ENCODE measurements around the gene TMEM121B.
"Not testable (repeated sequence)": the region's sequence is repeated elsewhere in the genome, so short reads cannot be mapped to it uniquely, and the experiment has no call there.

The TMEM121B gene

DNA sequence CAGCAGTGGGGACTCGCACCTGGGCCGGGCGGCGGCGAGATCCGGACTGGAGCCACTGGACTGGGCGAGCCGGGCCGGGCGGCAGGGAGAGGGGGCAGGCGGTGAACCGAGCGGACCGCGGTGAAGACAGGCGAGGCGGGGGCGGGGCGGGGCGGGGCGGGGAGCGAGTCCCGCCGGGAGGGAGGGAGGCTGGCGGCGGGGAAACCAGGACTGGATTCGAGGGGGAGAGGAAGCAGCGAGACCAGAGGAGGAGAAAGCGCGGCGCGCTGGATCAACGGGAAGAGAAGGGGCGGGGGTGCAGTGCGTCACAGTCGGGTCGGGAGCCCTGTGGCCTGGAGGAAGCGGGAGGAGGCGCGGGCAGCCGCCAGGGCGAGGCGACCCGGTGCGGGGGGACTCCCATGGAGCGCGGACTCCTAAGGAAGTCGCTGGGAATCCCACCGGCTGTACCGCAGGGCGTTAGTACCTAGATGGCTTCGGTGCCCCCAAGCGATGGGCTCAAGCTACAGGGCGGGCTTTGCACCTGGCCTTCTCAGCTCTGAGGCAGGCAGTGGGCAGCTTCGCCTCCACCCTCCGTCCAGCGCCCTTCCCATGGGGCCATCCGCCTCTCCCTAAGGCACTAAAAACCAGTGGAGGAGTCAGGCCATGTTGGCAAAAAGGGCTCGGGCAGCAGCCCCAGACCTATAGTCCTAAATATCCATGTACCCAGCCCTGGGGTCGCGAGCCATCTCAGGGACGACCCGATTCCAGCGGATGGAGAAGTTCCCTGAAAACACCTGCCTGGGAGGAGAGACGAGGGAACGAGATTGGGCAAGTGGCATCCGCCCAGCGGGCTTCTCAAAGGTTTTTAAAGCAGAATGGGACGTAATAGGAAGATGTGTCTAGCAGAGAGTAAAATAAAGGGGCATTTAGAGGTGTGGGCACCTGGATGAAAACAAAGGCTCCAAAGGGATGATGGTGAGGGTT is at the start of gene TMEM121B:
TMEM121B (minus strand) TSS at position 128 of the 963 bp plus-strand sequence. CDS start 233 bp downstream, outside the sequence.
- no peak for FAIRE-seq

DNA sequence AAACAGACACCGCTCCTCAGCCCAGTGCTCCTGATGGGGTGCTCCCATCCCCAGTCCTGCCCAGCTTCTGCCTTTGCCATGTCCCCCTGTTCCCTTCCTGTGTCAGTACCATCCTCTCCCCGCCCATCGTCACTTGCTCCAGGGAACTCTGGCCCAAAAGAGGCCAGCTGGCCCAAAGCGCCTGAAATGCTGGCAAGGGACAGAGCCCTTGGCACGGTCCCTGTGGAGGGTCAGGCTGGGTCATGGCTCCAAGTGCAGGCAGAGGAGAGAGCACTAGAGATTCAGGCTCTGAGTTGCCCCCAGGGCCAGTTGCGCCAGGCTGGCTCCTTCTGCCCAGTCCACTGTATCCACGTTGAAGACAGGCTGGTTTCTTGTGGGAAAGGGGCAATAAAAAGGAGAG is 46.3 kb upstream of the TMEM121B start:
- FAIRE-seq: no peak

DNA sequence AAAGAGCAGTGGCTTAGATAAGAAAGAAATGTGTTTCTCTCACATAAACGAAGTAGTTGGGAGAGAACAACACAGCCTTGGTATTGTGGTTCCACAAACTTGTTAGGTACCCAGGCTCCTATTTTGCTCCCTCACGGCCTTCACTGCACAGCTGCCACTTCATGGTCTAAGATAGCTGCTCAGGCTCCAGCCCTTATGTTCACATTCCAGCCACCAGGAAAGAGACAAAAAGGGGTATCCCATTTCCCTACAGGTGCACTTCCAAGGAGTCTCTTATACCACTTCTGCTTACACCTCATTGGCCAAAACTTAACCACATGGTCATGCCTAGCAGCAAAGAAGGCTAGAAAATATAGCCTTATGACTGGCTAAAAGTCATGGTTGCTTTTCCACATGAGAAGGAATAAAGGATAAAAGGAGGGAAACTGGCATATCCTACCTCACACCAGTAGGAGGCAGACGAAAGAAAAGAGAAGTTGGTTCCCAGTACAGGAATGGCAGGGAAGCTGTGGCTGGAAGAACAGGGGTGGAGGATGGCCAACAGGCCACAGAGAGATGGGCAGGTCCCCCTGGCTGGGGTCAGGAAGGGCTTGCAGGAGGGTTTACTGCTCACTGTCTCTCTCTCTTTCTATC is 43.3 kb upstream of the TMEM121B start:
- FAIRE-seq: no peak

DNA sequence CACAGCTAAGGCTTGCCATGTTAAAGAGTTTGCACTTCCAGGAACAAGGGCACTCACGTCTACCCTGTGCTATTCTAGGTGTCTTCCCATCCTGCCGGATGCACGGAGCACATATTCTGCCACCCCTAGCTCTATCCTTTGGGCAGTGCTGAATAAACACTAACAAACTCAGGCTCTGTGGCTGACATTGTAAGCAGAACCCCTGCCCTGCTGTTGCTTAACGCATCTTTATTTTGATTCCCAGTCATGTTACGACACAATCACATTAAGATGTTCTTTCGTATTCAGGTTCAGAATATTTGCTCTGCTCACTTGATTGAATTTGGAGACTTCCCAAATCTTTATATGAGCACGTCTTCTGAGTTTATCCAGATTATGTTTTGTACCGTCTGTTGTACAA is 41.6 kb upstream of the TMEM121B start:
- no peak for FAIRE-seq

DNA sequence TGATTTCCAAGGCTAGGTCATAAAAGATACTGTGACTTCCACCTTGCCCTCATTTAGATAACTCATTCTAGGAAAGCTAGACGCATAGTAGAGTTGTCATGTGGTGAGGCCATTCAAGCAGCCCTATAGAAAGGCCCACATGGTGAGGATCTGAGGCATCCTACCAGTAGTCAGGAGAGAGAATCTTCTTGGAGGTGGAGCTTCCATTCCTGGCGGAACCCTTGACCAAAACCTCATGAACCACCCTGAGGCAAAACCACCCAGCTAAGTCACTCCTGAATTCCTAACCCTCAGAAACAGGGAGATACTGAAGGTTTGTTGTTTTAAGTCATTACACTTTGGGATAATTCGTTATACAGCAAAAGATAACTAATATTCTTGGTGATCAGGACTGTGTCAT is 40.8 kb upstream of the TMEM121B start:
- no peak for FAIRE-seq

DNA sequence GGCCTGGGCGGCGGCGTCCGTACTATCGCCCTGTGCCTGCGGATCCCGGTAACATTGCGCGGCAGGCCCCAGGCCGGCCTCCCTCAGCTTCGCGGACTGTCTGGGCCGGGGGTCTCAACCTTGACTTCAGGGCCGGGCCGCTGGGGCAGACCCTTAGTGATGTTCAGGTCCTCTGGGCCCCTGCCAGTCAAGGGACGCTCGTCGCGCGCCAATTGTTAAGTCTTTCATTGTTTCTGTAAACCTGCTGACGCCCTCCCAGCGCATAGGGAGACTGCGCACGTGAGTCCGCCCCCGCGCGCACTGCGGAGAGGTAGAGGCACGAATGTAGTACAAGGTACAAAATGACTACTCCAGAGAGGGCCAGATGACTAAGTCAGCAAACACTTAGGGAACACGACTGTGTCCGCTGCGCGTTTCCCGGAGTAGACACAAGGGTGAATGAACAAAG is 38.4 kb upstream of the TMEM121B start:
- FAIRE-seq: no peak

DNA sequence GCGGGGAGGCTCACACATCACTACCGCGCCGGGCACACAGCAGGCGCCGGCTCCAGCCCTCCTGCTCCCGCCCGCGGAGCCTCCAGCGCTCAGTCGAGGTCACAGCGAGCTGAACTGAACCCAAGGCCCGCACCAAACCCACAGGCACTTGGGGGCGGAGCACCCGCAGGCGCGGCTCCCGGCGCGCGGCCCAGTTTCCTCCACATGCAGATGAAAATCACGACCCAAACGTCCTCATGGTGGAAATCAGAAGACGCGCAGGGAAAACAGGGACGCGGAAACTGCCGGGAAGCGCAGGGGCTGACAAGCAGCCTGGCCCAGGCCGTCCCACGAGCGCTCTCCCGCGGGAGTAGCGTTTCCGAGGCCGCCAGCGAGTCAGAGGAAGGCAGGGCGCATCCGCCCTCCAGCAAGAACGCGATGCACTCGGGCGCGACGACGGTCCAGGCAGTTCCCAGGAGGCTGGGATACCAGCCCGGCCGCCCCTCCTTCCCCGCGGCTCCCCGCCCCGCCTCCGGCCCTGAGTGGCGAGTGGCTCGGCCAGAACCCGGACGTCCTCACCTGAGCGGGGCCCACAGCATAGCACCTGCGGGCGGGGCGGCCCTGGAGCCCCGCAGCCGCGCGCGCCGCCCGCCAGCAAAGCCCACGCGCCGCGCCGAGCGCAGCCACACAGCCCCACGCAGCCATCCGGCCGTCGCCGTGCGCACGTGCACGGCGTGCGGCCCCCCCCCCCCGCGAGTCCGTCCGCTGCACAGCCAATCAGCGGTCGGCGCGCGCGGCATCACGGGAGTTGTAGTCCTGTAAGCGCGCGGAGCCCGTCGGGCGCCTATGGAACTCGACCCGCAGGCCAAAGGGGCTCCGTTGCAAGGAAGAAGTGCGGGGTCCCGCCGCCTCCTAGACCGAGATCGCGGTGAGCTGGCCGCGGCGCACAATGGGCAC is 37.7 kb upstream of the TMEM121B start, which contains the start of gene HDHD5:
HDHD5 (minus strand) TSS at position 710 of the 936 bp plus-strand sequence; CDS start at position 684, 26 bp downstream.
- no peak for FAIRE-seq

DNA sequence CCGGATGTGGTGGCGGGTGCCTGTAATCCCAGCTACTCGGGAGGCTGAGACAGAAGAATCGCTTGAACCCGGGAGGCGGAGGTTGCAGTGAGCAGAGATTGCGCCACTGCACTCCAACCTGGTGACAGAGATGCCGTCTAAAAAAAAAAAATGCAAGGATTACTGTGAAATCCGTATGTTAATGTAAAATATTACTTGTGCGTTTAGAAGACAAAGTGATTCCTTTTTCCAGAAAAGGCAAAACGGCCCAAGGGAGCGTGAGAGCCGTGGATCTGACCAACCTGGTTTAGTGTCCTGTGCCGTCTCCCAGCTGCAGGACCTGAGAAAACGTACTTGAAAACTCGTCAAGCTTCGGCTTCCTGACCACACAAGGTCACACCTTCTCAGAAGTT is 37.0 kb upstream of the TMEM121B start:
- FAIRE-seq: no peak

DNA sequence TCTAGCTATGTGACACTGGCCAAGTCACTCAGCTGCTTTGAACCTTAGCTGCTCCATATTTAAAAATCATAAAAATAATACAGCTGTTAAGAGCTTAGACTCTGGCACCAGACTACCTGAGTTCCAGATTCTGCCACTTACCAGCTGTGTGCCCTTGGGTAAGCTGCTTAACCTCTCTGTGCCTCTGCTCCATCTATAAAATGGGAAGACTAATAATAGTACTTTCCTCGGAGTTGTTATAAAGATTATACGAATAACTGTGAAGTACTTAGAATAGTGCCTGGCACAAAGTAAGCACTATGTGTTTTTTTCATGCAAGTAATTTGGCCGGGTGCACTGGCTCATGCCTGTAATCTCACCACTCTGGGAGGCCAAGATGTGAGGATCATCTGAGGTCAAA is 36.6 kb upstream of the TMEM121B start:
- no peak for FAIRE-seq

DNA sequence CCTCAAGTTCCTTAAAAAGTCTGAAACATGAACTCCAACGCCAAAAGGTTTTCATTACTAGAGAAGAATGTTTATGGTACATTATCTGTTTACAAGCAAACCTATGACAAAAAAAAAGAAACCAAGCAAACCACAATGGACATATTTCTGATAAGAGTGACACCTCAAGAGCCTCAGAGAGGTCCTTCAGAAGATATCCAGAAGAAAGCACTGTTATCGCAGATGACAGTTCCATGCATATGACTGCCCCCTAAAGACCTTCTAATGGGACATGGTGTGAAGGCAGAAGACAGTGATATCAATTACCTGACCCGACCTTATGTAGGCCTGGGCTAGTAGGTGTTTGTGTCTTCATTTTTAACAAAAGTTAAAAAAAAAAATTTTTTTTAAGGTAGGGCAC is 34.8 kb upstream of the TMEM121B start:
- no peak for FAIRE-seq

DNA sequence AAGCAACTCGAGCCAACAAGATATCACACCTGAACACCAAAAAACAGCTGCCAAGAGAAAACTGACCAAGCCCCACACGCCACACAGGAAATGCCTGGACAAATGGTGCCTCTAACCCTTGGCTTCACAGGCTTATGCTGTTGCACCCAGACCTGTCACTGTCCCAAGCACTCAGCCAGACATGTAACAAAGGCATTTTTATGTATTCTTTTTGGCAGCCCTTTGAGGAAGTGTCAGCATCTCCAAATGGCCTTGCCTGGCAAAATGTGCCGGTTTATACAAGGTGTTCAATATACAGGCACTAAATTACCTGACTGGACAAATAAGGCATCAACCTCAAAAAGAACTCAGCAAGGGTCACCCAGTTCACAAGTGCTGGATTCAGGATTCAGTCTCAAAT is 31.8 kb upstream of the TMEM121B start:
- FAIRE-seq: no peak

DNA sequence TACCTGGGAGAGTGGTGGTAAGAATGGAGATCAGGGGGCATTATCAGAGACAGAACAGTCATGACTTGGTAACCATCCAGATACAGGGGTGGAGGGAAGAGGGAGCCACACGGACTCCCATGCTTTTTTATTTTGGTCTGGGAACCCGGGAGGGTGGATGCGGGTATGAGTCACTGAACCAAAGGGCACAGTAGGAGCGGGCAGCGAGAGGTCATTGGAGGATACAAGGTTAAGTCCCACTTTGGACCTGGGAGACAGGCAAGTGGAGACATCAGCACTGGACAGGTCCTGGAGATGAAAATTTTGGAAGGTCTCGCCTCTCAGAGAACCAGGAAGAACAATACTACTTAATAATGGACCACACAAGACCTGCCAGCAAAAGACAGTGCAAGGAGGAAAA is 31.2 kb upstream of the TMEM121B start:
- FAIRE-seq: no peak

DNA sequence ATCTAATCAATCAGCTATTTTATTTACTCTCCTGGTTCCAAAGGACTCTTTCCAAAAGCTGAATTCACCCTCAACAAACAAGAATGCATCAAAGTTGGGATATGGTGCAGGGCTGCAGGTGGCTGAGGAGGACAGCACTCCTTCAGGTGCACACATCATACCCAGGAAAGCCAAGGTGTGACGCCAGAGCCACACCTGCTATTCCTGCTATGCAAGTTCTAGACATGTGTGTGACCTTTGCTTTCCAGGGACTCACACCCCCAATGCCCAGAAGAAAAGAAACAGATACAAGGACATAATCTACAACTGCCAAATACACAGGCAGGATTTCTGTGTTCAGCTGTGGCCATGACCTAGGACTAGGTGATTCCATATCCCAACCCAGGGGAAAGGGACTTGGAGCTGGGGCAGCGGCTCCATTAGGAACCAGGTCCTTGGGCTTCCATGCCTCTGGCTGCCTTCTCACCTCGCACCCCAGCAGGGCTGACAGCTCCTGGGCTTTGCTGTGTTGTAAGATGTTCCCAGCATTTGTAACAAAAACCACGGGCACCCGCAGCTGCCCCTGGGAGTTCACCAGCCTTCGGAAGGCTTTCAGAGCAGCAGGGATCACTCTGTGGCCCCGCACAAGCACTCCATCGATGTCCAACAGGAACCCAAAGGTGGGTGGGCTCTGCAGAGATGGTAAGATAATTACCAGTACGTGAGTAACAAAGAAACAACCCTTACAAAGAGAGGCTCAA is 28.1 kb upstream of the TMEM121B start:
- FAIRE-seq: no peak

DNA sequence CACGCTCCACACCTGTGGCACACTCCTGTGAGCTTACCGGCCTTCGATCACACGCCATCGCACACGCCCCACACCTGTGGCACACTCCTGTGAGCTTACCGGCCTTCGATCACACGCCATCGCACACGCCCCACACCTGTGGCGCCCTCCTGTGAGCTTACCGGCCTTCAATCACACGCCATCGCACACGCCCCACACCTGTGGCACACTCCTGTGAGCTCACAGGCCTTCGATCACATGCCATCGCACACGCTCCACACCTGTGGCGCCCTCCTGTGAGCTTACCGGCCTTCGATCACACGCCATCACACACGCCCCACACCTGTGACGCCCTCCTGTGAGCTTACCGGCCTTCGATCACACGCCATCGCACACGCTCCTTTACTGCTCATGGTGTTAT is 26.3 kb upstream of the TMEM121B start:
- not testable (repeated sequence) for FAIRE-seq

DNA sequence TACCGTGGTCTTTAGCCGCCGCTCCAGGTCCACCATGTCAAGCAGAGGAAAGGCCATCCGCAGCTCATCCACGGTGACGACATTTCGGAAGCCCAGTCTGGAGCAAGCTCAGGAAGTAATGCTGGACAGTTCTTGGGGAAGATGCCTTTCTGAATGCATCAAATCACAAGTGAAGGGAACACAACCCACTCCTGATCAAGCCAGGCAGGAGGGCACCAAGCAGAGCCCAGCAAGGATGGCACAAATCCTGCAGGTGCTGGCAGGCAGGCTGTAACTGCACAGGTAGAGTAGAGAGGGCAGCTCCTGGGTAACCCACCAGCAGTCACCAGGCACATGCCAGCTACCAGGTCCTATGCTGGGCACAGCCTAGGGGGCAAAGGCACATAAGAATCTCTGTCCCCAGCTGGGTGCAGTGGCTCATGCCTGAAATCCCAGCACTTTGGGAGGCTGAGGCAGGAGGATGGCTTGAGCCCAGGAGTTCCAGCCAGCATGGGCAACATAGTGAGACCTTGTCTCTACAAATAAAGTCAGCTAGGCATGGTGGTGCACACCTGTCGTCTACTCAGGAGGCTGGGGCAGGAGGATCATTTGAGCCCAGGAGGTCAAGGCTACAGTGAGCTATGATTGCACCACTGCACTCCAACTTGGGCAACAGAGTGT is 24.0 kb upstream of the TMEM121B start:
- no peak for FAIRE-seq

DNA sequence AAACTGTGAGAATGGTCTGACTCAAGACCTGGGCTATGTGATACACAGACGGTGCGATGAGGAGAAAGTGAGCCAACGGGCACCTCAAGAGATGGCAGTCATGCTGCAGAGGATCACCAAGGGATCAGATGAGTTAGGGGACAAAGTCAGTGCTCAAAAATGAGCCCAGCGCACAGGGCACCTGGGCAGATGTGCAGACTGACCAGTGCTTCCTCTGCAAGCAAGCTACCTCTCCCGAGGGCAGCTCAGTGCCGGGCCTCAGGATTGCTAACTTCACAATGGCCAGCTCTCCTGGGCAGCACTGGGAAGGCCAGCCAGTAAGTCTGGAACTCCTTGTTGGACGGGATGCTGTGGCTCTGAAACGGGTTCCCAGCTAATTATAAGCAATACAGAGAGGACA is 22.7 kb upstream of the TMEM121B start:
- no peak for FAIRE-seq

DNA sequence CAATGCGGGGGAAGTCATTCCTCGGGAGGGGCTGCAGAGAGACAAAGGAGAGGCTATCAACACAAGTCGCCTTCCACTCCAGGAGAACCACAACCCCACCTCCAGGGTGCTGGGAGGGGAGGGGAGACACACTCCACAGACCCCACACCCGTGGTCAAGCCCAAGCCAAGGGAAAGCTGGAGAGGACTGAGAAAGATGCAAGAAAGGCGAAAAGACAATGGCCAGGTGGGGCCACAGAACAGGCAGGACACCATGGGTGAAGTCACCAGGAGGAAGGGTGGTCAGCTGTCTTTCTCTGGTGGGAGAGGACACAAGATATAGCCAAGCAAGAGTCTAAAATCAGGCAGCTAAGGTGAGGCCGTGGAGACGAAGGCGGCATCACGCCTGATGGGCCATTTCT is 21.9 kb upstream of the TMEM121B start:
- no peak for FAIRE-seq

DNA sequence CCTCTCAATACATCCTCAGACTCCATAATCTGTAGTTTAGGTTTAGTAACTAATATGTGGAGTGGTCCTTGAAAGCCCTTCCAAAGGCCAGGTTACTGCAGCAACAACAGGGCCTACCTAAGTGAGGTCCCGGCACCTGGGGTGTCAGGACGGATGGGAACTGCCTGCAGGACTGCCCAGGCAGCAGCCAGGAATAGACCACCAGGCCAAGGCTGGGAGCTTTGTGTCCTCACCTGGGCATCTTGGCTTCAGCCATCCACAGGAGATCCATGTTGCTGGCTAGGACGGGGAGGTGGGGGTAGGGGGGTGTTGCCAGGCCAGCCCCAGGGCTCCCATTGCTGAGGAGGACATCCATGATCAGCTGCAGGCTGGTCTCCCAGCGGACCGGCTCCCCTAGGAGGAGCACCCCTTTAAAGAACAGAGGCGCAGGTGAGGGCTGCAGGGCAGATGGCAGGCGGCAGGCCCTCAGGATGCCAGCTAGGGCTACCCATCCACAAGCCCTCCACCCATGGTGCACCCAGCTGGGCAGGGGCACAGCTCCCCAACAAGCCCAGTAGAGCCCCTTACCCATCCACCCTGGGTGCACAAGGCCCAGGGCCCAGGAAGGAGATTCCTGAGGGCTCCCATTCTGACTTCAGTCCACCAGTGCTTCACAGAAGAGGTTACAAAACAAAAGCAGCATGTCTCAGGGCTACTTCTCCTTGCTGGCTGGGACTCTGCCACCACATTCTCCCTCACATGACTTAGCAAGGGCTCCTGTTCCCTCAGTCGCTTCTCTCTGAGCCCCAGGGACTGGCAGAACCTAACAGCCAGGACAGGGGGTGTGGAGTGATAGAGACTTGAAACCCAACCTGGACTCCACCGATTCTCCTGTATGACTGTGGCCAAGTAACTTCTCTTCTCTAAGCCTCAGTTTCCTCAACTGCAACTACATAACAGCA is 19.9 kb upstream of the TMEM121B start:
- no peak for FAIRE-seq

DNA sequence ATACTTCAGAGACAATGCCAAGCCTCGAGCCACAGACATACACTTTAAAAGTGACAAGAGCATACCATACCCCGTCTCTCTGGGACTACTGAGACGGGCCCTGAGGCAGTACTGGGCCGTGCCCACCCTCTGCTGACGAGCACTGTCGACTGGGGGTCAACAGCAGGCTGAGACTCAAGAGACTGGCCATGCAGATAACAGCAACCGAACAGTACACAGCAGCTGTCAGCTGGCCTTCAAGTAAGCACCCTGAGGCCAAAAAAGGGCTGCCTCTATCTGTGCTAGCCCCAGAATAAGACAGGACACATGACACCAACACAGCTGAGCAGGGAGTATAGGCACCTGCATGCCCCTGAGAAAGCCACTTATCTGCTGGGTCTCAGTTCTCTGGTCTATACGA is 18.9 kb upstream of the TMEM121B start:
- no peak for FAIRE-seq

DNA sequence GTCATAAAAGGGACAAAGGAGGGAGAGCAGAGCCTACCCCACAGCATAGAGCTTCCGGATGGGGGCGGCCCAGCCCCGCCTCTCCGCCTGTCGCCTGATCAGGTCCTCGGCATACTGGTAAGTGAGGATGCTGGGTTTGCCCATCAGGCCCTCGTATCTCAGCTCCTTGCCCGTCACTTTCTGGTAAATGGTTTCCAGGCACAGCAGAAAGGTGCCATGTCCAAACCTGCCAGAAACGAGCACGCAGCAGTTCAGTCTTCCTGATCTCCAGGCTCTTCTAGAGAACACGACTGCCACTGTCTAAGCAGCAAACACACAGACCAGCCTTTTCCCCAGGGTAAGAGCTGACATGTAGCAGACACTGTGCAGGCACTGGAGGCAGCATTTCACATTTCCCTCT is 17.4 kb upstream of the TMEM121B start:
- FAIRE-seq: no peak
